Kidney tubule cell (primary cell): ENCODE results near the gene LARP1.
"Not testable (repeated sequence)": the region's sequence is repeated elsewhere in the genome, so short reads cannot be mapped to it uniquely, and the experiment has no call there.

Experiments used
- DNase-seq: peaks from one replicate; pipeline ENCODE4 v3.0.0-alpha.2; 2018; ENCODE audit warnings: low spot score

The LARP1 gene

DNA sequence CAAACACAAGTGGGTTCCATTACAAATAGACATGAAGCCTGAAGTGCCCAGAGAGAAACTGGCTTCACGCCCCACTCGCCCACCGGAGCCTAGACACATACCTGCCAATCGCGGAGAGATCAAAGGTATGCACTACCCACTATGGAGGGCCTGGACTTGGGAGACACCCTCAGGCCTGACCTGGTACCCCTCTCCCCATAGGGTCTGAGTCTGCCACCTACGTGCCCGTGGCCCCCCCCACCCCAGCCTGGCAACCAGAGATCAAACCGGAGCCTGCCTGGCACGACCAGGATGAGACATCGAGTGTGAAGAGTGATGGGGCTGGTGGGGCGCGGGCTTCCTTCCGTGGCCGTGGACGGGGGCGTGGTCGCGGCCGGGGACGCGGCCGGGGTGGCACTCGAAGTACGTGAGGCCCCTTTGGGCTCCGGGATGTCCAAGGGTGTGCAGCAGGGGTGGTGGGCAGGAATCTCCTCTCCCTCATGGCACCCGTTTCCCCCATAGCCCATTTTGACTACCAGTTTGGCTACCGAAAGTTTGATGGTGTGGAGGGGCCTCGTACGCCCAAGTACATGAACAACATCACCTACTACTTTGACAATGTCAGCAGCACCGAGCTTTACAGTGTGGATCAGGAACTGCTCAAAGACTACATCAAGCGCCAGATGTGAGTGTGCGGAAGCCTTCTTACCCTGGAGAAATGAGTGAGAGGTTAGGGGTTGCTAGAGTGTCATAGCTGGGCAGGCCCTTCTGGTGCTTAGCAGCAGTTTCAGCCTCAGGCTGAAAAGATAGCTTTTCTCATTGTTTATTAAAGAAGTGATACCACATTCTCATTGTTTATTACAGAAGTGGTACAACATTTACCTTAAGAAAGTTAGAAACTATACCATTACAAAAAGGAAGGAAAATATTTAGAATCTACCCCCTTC is 38.7 kb downstream of the LARP1 start:
- no peak for DNase-seq

DNA sequence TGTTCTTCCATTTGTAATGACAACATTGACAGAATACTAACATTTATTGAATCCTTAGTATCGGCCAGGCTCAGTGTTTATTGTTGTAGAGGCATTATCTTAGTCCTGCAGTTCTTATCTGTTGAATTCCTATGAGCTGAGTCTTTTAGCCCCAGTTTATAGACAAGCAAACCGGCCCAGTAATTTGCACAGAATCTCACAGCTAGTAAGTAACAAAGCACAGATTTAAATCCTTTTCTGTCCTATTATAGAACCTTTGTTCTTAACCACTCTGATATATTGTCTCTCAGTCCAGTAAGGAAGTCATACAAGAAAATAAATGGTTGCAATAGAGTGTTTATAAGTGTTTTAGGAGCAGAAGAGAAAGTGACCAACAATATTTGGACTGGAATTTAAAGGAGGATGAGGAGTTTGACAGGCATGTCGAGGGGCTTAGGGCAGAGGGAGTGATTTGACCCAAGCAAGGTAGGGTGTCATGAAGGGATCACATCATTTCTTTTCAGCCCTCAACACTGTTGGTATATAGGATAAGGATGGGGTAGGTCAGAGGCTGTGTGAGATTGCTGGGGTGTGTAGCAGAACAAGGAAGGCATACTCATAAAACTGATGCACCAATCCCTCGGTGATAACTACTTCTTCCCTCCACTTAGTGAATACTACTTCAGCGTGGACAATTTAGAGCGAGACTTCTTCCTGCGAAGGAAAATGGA is 39.5 kb downstream of the LARP1 start:
- no peak for DNase-seq

DNA sequence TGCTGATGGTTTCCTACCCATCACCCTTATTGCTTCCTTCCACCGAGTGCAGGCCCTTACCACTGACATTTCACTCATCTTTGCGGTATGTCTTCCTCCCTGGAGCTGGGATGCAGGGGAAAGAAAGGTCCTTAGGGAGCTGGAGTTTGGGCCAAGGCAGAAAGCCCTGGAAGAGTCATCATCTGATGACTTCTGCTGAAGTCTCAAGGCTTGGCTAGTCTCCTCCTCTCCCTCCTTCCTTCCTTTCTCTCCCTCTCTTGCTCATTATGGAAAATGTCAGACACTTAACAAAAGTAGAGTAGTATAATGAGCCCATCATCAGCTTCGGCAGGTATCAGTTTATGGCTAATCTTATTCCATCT is 40.0 kb downstream of the LARP1 start:
- no peak for DNase-seq

DNA sequence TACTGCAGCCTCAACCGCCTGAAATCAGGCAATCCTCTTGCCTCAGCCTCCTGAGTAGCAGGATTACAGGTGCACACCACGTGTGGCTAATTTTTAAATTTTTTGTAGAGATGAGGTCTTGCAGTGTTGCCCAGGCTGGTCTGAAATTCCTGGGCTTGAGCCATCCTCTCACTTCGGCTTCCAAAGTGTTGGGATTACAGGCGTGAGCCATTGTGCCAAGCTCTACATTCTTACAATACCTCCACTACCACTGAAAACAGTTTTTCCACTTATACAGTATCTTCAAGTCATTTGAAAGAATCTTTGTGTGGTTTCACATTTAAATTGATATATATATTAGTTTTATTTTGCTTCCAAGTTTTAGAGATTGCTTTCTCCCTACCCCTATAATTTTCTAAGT is 42.6 kb downstream of the LARP1 start:
- no peak for DNase-seq

DNA sequence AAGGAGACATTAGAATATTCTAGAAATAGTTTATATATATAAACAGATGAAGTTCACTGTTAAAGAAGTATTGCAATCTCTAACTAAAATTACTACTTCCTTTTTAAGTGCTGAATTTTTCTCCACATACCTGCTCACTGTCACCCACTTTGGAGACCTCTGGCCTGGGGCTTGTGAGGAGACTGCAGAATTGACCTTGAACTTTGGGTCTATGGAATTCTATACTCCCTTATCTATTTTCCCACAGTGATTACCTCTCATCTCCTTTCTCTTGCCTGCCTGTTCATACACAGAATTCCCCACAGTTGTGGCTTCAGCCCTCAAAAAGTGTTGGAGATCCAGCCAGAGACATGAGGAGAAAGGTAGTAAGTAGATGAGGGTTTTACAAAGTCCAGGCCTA is 45.4 kb downstream of the LARP1 start:
- DNase-seq, result no peak

DNA sequence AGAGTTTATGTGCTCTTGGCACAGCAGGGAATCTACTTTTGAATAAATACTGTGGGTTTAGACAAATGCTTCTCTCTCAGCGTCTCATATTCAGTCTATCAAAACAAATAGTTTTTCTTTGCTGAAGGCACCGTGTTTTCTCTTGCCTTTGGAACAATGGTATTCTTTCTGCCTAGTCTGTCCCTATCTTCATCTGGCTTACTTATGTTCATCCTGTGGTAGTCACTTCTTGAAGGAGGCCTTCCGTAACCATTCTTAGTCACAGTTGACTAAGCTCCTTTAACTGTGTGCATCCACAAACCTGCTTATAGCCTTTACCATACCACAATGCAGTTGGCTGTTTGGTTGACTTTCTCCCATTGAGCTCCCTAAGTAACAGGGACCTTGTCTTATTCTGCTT is 45.9 kb downstream of the LARP1 start:
- peak; percentile 45 for DNase-seq

DNA sequence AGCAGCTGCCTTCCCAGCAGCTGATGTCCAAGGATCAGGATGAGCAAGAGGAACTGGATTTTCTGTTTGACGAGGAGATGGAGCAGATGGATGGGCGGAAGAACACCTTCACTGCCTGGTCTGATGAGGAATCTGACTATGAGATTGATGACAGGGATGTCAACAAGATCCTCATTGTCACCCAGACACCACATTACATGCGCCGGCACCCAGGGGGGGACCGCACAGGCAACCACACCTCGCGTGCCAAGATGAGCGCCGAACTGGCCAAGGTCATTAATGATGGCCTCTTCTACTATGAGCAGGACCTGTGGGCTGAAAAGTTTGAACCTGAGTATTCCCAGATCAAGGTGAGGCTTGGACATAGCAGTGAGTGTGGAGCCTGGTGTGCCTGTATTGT is 46.9 kb downstream of the LARP1 start:
- DNase-seq, result no peak

DNA sequence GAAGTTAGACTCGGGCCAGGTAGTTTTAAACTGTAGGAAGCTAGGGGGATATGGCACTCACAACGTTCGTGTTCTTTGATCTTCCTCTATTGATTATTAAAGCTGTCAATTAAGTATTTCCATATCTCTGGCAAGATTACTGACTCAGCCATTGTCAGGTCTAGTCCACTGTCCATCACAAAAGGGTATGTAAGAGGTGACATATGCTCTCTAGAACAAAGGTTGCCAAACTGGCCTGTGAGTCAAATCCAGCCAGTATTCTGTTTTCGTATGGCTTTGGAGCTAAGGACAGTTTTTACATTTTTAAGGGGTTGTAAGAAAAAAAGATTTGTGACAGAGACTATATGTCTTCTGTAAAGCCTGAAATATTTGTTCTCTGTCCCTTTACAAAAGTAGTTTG is 51.0 kb downstream of the LARP1 start:
- no peak for DNase-seq

DNA sequence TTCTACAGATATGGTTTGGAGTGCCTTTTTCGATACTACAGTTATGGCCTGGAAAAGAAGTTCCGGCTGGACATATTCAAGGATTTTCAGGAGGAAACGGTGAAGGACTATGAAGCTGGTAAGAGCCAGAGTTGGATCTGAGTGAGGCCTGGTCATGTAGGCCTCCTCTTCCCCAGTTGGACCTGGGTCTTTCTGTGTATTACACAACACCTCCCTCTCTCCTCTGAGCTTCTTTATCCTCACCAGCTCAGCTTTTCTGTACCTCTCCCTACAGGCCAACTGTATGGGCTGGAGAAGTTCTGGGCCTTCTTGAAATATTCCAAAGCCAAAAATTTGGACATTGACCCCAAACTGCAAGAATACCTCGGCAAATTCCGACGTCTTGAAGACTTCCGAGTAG is 56.1 kb downstream of the LARP1 start:
- DNase-seq, result no peak

DNA sequence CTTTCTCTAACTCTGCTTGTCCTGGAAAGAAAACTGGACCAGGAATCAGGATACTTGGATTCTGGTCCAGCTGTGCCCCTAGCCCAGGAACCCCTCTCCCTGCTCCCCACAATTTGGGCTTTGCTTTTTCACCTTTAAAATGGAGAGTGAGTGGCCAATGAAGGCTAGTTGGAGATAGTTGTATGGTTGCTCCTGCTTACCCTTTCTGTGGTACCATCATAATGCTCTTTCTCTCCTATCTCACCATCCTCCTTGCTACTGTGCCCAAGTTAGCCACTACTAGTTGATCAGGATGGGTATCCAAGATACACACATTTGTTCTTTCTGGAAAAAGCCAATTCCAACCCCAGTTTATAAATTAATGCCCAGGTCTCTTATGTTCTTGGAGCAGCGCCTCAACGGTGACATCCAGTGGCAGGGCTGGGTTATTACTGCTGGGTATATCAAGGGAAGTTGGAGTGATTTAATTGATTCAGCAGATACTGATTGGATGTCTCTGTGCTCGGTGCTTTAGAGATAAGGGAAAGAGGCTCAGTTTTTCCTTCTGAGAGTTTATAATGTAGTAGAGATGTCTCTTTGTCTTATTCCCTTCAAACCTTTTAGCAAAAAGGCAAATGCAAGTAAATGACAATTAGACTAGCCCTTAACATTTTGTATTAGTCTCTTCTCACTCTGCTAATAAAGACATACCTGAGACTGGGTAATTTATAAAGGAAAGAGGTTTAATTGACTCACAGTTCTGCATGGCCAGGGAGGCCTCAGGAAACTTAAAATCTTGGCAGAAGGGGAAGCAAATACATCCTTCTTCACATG is 56.7 kb downstream of the LARP1 start:
- DNase-seq, result peak; percentile 67

DNA sequence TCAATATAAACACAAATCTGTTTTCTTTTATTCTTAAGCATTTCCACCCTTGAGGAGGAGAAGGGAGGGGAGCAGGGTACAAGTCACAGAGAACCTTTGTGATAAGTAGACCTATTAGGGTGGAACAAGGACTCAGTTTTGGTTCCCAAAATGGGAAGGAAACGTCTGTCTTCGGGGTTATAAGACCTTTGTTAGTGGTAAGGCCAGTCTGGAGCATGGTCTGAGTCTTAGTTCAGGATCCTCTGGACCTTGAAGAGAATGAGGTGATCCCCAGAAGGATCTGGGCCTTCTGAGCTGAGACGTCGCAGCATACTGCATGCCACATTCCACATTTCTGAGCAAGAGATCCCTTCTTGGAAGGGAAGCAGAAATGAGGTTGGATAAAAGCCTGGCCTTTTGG is 58.0 kb downstream of the LARP1 start:
- no peak for DNase-seq

DNA sequence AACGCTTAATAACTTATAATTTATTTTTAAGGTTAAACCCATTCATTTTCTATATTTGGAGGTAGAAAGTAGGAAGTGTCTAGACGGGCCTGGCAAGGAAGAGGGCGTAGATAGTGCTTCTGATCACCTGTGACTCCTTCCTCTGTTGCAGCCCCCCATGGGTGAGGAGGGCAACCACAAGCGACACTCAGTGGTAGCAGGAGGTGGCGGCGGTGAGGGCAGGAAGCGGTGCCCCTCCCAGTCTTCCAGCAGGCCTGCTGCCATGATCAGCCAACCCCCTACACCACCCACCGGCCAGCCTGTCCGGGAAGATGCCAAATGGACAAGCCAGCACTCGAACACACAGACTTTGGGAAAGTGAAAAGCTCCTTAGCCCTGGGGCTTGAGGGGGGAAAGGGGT is 58.6 kb downstream of the LARP1 start:
- DNase-seq, result no peak

DNA sequence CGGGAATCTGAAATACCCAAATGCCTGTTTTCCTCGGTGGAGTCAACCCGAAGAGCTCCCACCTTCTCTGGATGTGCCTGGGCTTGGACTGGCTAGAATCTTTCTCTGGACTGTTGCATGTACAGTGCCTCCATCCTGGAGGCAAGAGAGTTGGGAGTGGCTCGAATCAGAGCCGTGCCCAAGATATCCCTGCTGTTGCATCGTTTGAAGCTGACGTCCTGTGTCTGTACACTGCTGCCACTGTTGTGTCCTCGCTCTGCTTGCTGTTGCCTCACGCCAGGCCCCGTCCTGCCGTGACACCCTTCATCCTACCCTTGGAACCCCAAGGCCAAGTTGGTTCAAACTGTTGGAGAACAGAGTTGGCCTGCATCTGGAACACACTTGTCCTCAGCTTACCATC is 59.8 kb downstream of the LARP1 start:
- no peak for DNase-seq

DNA sequence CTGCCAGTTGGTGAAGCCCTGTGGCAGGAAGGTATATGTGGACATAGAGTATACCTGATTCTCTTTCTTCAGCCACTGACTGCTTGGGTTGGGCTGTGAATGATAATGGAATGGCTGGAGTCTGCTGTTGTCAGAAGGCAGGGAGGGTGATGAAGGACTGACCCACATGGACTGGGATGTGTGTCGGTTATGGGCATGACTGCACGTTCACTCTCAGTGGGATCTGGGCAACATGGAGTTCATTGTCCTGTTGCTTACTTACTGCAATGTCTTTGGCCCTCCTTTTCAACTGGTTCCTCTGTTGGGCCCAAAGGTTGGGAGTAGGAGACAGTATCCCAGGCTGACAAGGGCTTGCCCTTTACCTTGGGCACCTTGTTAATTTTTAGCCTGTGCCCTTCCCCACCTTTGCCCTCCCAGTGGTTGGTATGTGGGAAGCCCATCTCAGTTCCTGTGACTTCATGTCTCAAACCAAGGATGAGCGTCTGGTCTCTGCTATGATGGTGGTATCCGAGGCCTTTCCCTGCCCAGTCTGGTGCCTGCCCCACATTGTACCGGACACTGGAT is 60.6 kb downstream of the LARP1 start:
- DNase-seq, result peak; percentile 16

DNA sequence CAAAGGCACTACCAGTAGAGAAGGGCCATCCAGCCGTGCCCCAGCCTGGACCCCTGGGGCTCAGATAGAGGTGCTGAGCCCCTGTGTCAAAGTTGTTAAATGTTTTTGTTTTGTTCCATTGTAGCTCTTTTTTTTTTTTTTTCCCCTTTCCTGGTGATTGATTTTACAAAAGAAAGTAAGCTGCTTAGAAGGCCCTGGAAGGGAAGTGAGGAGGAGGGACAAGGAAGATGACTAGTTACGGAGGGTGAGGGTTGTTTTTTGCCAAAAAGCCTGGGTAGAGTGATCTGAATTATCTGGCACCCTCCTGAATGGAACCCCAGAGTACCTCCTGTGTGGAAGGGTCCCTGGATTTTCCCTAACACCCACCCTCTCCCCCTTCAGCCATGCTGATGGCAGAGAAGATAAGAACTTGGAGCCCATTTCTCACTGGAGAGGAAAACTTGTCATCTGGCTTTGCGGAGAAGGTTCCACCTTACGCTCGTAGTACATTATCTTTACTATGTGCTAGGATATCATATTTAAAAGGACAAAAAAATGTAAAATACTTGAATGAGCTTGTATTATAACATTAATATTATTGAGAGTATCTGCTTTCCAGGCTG is 61.8 kb downstream of the LARP1 start:
- DNase-seq, result no peak

DNA sequence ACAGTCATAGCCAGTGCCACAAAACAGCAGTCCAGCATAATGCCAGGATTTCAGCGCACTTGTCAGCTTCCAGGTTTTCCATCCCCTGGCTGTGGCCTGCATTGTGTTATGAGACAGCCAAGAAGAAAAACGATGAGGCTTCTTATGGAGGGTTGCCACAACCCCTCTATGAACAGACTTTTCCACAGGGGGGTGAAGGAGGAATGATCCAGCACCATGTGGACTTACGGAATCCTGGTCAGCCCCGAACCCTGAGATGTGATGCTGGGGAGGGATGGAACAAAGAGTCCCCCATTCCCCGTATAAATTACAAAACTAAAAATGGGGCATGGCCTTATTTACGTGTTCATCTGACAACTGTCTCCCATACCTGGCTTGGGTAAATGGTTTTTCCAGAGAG is 62.6 kb downstream of the LARP1 start:
- DNase-seq, result no peak

DNA sequence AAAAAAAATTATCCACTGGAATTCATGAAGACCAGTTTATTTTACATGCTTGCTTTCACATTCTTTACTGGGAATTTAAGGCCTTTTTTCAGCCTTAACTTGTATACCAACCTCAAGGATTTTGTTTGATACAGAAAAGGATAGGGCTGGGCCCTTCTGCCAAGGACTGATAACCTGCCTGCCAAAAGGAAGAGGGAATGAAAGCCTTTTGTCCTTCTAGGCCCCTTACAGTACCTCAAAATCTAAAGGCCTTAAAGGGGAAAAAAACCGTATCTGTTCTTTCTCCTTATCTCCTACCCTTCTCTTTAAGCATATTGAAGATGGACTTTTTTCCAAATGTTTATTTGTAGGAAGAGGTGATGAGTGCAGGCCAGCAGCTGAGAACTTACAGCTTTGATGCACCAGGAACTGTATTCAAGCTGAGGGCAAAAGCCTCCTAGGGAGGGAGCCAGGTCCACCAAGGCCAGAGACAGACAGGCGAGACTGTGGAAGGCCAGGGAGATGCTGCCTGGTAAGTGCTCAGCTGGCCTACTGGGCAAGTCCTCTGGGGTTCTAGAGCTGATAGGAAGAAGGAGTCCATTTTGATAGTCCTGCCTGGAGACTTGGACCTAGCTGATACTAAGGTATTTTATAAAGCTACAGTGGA is 63.4 kb downstream of the LARP1 start:
- DNase-seq, result no peak

DNA sequence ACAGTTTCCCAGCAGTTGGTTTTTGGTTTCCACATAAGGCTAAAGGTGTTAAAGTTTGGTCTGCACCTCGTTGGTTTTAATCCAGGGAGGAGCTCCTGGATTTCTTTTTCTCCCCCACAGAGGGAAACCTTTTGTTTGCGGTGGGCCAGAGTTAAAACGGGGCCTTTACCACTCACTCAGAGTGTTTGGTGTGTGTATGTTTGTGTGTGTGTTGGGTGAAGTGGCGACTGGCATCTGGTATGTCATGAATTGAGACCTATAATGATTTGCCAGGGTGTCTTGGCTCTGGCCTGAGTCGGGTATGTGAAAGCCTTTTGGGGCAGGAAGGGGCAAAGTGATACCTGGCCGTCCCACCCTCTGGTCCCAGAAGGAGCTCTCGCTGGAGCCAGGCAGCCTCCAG is 64.4 kb downstream of the LARP1 start:
- DNase-seq, result no peak

DNA sequence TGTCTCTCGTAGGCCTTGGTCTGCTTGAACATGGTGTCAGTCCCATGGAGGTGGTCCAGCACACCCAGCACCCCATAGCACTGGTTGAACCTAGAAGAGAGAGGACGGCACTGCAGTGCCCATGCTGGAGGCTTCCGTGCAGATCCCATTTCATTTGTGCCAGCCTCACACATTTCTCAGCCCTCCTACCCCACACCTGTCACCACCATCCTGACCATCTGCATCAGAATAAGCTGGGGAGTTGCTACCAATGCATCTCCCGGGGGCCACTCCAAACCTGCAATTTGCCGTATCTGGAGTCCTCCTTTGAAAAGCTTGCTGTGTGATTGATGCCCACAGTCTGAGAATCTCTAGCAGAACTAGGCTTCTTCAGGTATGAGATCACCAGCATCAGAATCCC is 65.2 kb downstream of the LARP1 start:
- DNase-seq, result no peak

DNA sequence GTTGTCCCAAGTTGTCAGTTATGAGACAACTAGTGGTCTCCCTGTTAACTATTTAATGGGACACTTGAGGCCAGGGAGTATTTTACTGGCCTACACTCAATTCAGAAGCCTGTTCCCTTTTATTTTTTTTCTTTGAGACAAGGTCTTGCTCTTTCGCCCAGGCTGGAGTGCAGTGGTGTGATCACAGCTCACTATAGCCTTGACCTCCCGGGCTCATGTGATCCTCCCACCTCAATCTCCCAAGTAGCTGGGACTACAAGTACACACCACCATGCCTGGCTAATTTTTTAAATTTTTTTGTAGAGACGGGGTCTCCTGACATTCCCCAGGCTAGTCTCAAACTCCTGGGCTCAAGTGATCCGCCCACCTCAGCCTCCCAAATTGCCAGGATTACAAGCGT is 67.7 kb downstream of the LARP1 start:
- DNase-seq, result not testable (repeated sequence)

DNA sequence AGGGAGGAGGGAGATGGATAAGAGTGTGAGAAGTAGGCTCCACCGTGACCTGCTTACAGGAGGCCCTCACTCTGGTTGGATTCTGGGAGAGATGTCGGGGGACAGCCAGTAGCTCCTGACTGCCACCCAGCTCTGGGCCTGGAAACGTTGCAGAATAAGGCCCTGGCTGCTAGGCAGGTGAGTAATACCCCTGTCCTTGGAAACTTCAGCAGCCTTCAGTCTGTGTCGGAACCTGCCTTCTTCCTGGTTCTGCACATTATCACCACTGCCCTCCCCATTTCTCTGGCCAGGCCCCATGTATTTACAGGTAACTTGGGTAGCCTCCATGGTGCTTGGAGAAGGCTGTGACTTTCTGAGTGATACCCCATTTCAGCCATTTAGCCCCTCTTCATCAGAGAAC is 68.4 kb downstream of the LARP1 start:
- DNase-seq, result no peak

DNA sequence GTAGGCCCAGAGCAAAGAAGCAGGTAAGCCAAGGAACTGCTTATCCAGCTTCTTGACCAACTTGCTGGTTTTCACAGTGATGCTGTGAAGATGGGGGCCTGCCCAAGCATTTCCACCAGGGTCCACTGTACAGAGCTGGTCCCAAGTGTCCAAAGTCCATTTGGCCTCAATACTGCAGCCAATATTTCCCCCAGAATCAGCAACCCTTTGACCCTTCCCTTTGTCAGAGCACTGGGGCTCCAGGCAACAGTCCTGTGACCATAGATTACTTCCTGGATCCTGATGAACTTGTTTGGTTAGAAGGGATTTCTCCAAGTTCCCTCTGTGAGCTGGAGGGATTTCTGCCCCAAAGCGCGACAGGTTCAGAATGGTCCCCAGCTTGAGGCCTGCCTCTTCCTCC is 68.9 kb downstream of the LARP1 start:
- DNase-seq, result no peak
